ENCODE measurements around the gene MOK. TPM values are rescaled to one million over a fixed set of nuclear protein-coding genes. Genes with fewer than 3 reads are reported as not detected.
A peak's percentile ranks its signal among the peaks of the same experiment; 100 is the strongest.

The MOK gene
- total RNA-seq, 1 donor from 2014 or later: 6.3 TPM

GRCh38 chr14:102192840-102193502, 112.0 kb downstream of the MOK start:
- intact Hi-C loops (cut with DNase I): no loop called here
- Histone ChIP-seq H3K27me3 (no peaks in the 10 kb centered on the region), H3K4me1 (peaks cover 3% of the 10 kb centered on the region), H3K9me3 (no peaks in the 10 kb centered on the region), H3K27ac (no peak overlapping the region), H3K4me3 (no peak overlapping the region), H3K36me3 (peaks cover 21% of the 10 kb centered on the region)
- TF ChIP-seq, protein P1, sequence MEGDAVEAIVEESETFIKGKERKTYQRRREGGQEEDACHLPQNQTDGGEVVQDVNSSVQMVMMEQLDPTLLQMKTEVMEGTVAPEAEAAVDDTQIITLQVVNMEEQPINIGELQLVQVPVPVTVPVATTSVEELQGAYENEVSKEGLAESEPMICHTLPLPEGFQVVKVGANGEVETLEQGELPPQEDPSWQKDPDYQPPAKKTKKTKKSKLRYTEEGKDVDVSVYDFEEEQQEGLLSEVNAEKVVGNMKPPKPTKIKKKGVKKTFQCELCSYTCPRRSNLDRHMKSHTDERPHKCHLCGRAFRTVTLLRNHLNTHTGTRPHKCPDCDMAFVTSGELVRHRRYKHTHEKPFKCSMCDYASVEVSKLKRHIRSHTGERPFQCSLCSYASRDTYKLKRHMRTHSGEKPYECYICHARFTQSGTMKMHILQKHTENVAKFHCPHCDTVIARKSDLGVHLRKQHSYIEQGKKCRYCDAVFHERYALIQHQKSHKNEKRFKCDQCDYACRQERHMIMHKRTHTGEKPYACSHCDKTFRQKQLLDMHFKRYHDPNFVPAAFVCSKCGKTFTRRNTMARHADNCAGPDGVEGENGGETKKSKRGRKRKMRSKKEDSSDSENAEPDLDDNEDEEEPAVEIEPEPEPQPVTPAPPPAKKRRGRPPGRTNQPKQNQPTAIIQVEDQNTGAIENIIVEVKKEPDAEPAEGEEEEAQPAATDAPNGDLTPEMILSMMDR (IDR thresholded peaks at IDR 0.05): no peak
- DNase-seq: no peak
- no peak for ATAC-seq

- H3K4me1 ChIP-seq: peaks cover 18% of the 10 kb centered on the region
- ATAC-seq (no peak), DNase-seq (no peak)
- no peak overlapping the region for H3K4me3 ChIP-seq
- TF ChIP-seq, protein P1 (IDR thresholded peaks at IDR 0.05): no peak
- no peaks in the 10 kb centered on the region for H3K27me3 ChIP-seq
- intact Hi-C loops (cut with DNase I): no loop called here
- H3K9me3 ChIP-seq: no peaks in the 10 kb centered on the region
- no peak overlapping the region for H3K27ac ChIP-seq
- peaks cover 2% of the 10 kb centered on the region for H3K36me3 ChIP-seq
These were observed 115.1 kb downstream of the MOK start for GRCh38 chr14:102189874-102190273.

DNA sequence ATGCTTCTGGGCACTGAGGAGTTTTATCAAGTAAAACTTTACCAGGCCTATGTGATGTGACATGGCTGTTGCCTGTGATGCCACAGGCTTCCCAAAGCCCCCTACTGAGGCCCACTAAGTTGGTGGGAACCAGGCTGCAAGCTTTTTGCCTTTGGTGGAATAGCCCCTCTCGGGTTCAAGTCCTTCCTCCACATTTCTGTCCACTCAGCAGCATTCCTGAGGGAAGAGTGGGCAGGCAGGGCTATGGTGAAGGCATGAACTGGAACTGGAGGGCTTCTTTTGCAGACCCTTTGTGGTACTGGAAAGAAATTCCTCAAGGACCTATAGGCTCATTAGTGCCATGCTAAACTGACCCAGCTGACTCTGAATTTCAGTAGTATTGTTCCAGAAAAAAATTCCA, 116.8 kb downstream of the MOK start:
- no peaks in the 10 kb centered on the region for H3K9me3 ChIP-seq
- DNase-seq: no peak
- TF ChIP-seq, protein P1 (IDR thresholded peaks at IDR 0.05): no peak
- no peaks in the 10 kb centered on the region for H3K36me3 ChIP-seq
- H3K27ac ChIP-seq: no peak overlapping the region
- intact Hi-C loops (cut with DNase I): no loop called here
- H3K4me1 ChIP-seq: peaks cover 18% of the 10 kb centered on the region
- no peaks in the 10 kb centered on the region for H3K27me3 ChIP-seq
- no peak for ATAC-seq
- H3K4me3 ChIP-seq: no peak overlapping the region

GRCh38 chr14:102187568-102188001, 117.4 kb downstream of the MOK start:
- no peaks in the 10 kb centered on the region for H3K27me3 ChIP-seq
- TF ChIP-seq, protein P1 (IDR thresholded peaks at IDR 0.05): no peak
- no peak overlapping the region for H3K4me3 ChIP-seq
- peaks cover 18% of the 10 kb centered on the region for H3K4me1 ChIP-seq
- ATAC-seq (peak; percentile 66), DNase-seq (no peak)
- H3K9me3 ChIP-seq: no peaks in the 10 kb centered on the region
- H3K27ac ChIP-seq: no peak overlapping the region
- no peaks in the 10 kb centered on the region for H3K36me3 ChIP-seq
- intact Hi-C loops (cut with DNase I): no loop called here

- Histone ChIP-seq H3K4me3 (no peak overlapping the region), H3K9me3 (no peaks in the 10 kb centered on the region), H3K4me1 (peaks cover 18% of the 10 kb centered on the region), H3K27ac (no peak overlapping the region), H3K27me3 (no peaks in the 10 kb centered on the region), H3K36me3 (no peaks in the 10 kb centered on the region)
- intact Hi-C loops (cut with DNase I): no loop called here
- TF ChIP-seq, protein P1 (IDR thresholded peaks at IDR 0.05): no peak
- ATAC-seq (peak; percentile 52), DNase-seq (no peak)
These were observed 117.9 kb downstream of the MOK start for GRCh38 chr14:102187044-102187443.
